Neural progenitor cell (in vitro differentiated cells): ENCODE data around the gene MGST2. TPM values are rescaled to one million over a fixed set of nuclear protein-coding genes. Genes with fewer than 3 reads are reported as not detected.

Experiments used
- DNase-seq: peaks from one replicate; pipeline ENCODE4 v3.0.0-alpha.2; 2016; ENCODE audit warnings: low spot score
- H2AFZ ChIP-seq: fragments of 200-600 bp; sonication (generic); replicated peaks from 2 replicates; pipeline ENCODE4 v1.6.1; 2016; ENCODE audit warnings: antibody characterized with exemption
- H3F3A ChIP-seq: fragments of 200-600 bp; sonication (generic); 2 replicates; pipeline ENCODE4 v1.6.1; 2016; ENCODE audit warnings: antibody characterized with exemption, low read depth
- H3K27ac ChIP-seq: fragments of 200-600 bp; sonication (generic); 2 replicates; pipeline ENCODE4 v1.5.1; 2016; ENCODE audit warnings: mild to moderate bottlenecking
- H3K27me3 ChIP-seq: fragments of 200-600 bp; sonication (generic); 2 replicates; pipeline ENCODE4 v1.6.1; 2016; ENCODE audit warnings: mild to moderate bottlenecking, moderate library complexity
- H3K36me3 ChIP-seq: fragments of 200-600 bp; sonication (generic); 2 replicates; pipeline ENCODE4 v1.5.1; 2016
- H3K4me1 ChIP-seq: fragments of 200-600 bp; sonication (generic); 2 replicates; pipeline ENCODE4 v1.6.1; 2016; ENCODE audit warnings: mixed run types
- H3K4me2 ChIP-seq: fragments of 200-600 bp; sonication (generic); 2 replicates; pipeline ENCODE4 v1.6.1; 2016
- H3K4me3 ChIP-seq: fragments of 200-600 bp; sonication (generic); 2 replicates; pipeline ENCODE4 v1.5.1; 2016
- H3K79me2 ChIP-seq: fragments of 200-600 bp; sonication (generic); 2 replicates; pipeline ENCODE4 v1.6.1; 2016; ENCODE audit warnings: low read depth
- H3K9ac ChIP-seq: fragments of 200-600 bp; sonication (generic); 2 replicates; pipeline ENCODE4 v1.6.1; 2016
- H3K9me3 ChIP-seq: fragments of 200-600 bp; sonication (generic); 2 replicates; pipeline ENCODE4 v1.5.1; 2016; ENCODE audit warnings: low read depth
- H4K20me1 ChIP-seq: fragments of 200-600 bp; sonication (generic); 2 replicates; pipeline ENCODE4 v1.6.1; 2016; ENCODE audit warnings: low read depth
- H3K27ac Mint-ChIP-seq: 3 replicates; pipeline ENCODE4 v1.8.0; 2021; ENCODE audit warnings: mixed read lengths
- H3K27me3 Mint-ChIP-seq: 2 replicates; pipeline ENCODE4 v1.8.0; 2022; ENCODE audit warnings: low read depth, mild to moderate bottlenecking, inconsistent platforms, moderate library complexity, mixed read lengths; ENCODE audit not compliant: insufficient read depth
- H3K36me3 Mint-ChIP-seq: 3 replicates; pipeline ENCODE4 v1.8.0; 2021; ENCODE audit warnings: mixed read lengths
- H3K4me1 Mint-ChIP-seq: 3 replicates; pipeline ENCODE4 v1.8.0; 2021; ENCODE audit warnings: mixed read lengths
- H3K4me3 Mint-ChIP-seq: 3 replicates; pipeline ENCODE4 v1.8.0; 2021; ENCODE audit warnings: mild to moderate bottlenecking, moderate library complexity, mixed read lengths
- H3K9me3 Mint-ChIP-seq: 3 replicates; pipeline ENCODE4 v1.8.0; 2020; ENCODE audit warnings: mixed read lengths
- EZH2 ChIP-seq: fragments of 200-600 bp; sonication (generic); IDR thresholded peaks from 2 replicates; pipeline ENCODE4 v1.6.1; 2017; ENCODE audit warnings: antibody characterized with exemption, mild to moderate bottlenecking, moderate library complexity
- EZH2phosphoT487 ChIP-seq: fragments of 200-600 bp; sonication (generic); IDR thresholded peaks from 2 replicates; pipeline ENCODE4 v1.6.1; 2017; ENCODE audit warnings: antibody characterized with exemption
- total RNA-seq: library from RNA; depleted of rRNA; stranded (reverse); fragments of >200 nt; gene quantifications from 2 replicates; pipeline ENCODE4 v1.2.3, GENCODE V29; 2015; ENCODE audit warnings: low replicate concordance
- TF ChIP-seq, protein P1 (sequence below): fragments of 200-600 bp; sonication (generic); IDR thresholded peaks from 2 replicates; pipeline ENCODE4 v1.5.1; 2017; ENCODE audit warnings: antibody characterized with exemption, mild to moderate bottlenecking

MGST2 gene
- total RNA-seq, 1 donor from 2014 or later = 4.4 TPM

DNA sequence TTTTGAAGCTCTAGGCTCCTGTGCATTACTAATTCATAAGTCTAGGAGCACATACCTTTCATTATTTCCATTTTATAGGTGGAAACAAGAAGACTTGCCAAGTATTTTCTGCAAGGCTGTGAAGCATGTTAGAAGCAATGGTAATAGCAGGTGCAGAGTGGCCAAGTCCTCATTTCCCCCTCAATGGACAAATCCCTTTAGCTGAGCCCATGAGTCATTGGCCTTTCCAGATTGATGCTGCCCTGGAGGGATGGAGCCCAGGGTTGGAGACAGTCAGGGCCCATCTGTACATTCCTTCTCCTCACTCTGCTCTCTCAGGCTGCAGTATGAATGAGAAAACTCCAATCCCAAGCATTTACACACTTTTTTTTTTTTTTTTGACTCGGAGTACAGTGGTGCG lies 6.6 kb downstream of the MGST2 start:
- Histone ChIP-seq H4K20me1 (no peaks in the 10 kb centered on the region), H2AFZ (no peak overlapping the region), H3F3A (no peaks in the 10 kb centered on the region), H3K36me3 (no peaks in the 10 kb centered on the region), H3K27ac (no peak overlapping the region), H3K4me3 (no peak overlapping the region), H3K9me3 (no peaks in the 10 kb centered on the region), H3K4me2 (no peak overlapping the region), H3K4me1 (peaks cover 5% of the 10 kb centered on the region), H3K9ac (no peak overlapping the region), H3K27me3 (no peaks in the 10 kb centered on the region), H3K79me2 (no peaks in the 10 kb centered on the region)
- TF ChIP-seq EZH2phosphoT487 = no peak
- TF ChIP-seq EZH2 = no peak
- TF ChIP-seq, protein P1, sequence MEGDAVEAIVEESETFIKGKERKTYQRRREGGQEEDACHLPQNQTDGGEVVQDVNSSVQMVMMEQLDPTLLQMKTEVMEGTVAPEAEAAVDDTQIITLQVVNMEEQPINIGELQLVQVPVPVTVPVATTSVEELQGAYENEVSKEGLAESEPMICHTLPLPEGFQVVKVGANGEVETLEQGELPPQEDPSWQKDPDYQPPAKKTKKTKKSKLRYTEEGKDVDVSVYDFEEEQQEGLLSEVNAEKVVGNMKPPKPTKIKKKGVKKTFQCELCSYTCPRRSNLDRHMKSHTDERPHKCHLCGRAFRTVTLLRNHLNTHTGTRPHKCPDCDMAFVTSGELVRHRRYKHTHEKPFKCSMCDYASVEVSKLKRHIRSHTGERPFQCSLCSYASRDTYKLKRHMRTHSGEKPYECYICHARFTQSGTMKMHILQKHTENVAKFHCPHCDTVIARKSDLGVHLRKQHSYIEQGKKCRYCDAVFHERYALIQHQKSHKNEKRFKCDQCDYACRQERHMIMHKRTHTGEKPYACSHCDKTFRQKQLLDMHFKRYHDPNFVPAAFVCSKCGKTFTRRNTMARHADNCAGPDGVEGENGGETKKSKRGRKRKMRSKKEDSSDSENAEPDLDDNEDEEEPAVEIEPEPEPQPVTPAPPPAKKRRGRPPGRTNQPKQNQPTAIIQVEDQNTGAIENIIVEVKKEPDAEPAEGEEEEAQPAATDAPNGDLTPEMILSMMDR = no peak
- peaks cover 3% of the 10 kb centered on the region for H3K9me3 Mint-ChIP-seq
- H3K4me1 Mint-ChIP-seq = peaks cover 17% of the 10 kb centered on the region
- H3K36me3 Mint-ChIP-seq = peaks cover 3% of the 10 kb centered on the region
- no peak overlapping the region for H3K4me3 Mint-ChIP-seq
- no peak for DNase-seq
- peaks cover 5% of the 10 kb centered on the region for H3K27me3 Mint-ChIP-seq
- no peak overlapping the region for H3K27ac Mint-ChIP-seq

DNA sequence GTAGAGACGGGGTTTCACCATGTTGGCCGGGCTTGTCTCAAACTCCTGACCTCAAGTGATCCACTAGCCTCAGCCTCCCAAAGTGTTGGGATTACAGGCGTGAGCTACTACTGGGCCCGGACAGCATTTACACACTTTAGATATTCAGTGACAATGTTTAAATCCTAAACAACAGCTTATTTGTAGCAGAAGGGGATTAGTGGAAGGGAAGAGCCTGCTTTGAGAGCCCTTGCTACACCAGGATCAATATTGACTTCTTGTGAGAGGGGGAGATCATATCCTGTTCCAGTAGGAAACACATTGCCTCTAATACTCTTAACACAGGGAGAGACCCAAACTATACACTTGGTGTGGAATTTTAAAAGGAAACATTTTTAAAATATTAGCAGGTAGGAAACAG lies 7.1 kb downstream of the MGST2 start:
- Histone ChIP-seq H3K9me3 (no peaks in the 10 kb centered on the region), H3K79me2 (no peaks in the 10 kb centered on the region), H3K27me3 (no peaks in the 10 kb centered on the region), H3K9ac (no peak overlapping the region), H2AFZ (no peak overlapping the region), H3F3A (no peaks in the 10 kb centered on the region), H3K36me3 (no peaks in the 10 kb centered on the region), H3K27ac (no peak overlapping the region), H3K4me2 (no peak overlapping the region), H4K20me1 (no peaks in the 10 kb centered on the region), H3K4me1 (peaks cover 5% of the 10 kb centered on the region), H3K4me3 (no peak overlapping the region)
- H3K27me3 Mint-ChIP-seq = peaks cover 2% of the 10 kb centered on the region
- DNase-seq = no peak
- peaks cover 3% of the 10 kb centered on the region for H3K36me3 Mint-ChIP-seq
- TF ChIP-seq, protein P1 = no peak
- no peak for TF ChIP-seq EZH2phosphoT487
- no peak for TF ChIP-seq EZH2
- H3K4me3 Mint-ChIP-seq = no peak overlapping the region
- H3K4me1 Mint-ChIP-seq = peaks cover 12% of the 10 kb centered on the region
- H3K27ac Mint-ChIP-seq = no peak overlapping the region
- H3K9me3 Mint-ChIP-seq = peaks cover 3% of the 10 kb centered on the region

DNA sequence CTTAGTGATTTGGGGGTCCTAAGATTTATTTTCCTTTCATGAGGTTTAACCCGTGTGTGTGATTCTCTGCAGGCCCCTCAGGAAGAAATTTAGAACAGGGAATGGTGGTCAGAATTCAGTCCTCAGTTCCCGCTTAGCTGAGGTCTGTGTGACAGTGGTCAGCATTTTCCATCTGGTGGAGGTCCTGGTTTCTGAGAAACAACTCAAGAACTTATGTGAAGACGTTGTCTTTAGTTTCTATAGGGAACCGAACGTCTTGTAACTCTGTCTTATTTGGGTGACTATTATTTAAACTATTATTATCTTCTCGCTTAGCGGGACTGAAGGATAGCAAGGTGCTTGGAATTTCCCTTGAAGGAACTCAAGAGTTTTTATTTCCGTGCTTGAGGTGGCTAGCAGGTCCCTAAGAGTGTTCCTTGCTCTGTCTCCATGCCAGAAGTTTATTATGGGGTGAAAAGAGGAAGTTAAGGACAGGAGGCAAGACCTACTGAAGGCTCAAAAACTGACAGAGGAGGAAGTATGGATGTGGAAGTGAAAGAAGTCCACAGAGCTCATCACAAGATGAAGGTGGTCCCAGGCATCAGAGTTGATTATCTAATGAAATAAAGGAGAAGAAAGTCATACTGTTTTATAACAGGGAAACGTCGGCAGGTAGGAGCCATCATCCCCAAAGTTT lies 9.4 kb downstream of the MGST2 start:
- Histone ChIP-seq H3K4me1 (peaks cover 5% of the 10 kb centered on the region), H3F3A (no peaks in the 10 kb centered on the region), H3K4me3 (no peak overlapping the region), H3K27me3 (no peaks in the 10 kb centered on the region), H3K36me3 (no peaks in the 10 kb centered on the region), H2AFZ (no peak overlapping the region), H3K27ac (no peak overlapping the region), H3K9me3 (no peaks in the 10 kb centered on the region), H4K20me1 (no peaks in the 10 kb centered on the region), H3K4me2 (no peak overlapping the region), H3K79me2 (no peaks in the 10 kb centered on the region), H3K9ac (no peak overlapping the region)
- Mint-ChIP-seq H3K36me3 (peaks cover 23% of the 10 kb centered on the region), H3K4me1 (peaks cover 4% of the 10 kb centered on the region), H3K4me3 (no peak overlapping the region), H3K27me3 (peaks cover 2% of the 10 kb centered on the region), H3K9me3 (peaks cover 3% of the 10 kb centered on the region), H3K27ac (no peak overlapping the region)
- no peak for DNase-seq
- TF ChIP-seq EZH2phosphoT487 (no peak), EZH2 (no peak)
- TF ChIP-seq, protein P1 = no peak
